GM12878 (cell line): ENCODE data around the gene PERM1. TPM values are rescaled to one million over a fixed set of nuclear protein-coding genes. Genes with fewer than 3 reads are reported as not detected.

ENCODE experiments used
- ATAC-seq: fragments of 200-7000 bp; cut with Tn5 transposase; 3 replicates; pipeline ENCODE4 v1.9.1; 2020; ENCODE audit warnings: mild to moderate bottlenecking, moderate library complexity
- BruUV-seq: library from RNA; stranded (reverse); fragments of 400-500 nt; replicated peaks from 2 replicates; lab custom pipeline; 2021; lab: Mats Ljungman, UMichigan
- CTCF ChIA-PET: fragments of 300-600 bp; sonication (Branson Sonifier 250); formaldehyde crosslinking; extraction: SDS; loops from one replicate; lab custom pipeline; 2021; ENCODE audit warnings: inconsistent platforms; lab: Yijun Ruan, JAX
- POLR2A ChIA-PET: fragments of 350-600 bp; formaldehyde crosslinking; extraction: SDS; loops from one replicate; lab custom pipeline; 2021; ENCODE audit warnings: inconsistent platforms; lab: Charles Lee
- RAD21 ChIA-PET: fragments of 300-600 bp; sonication (Branson Sonifier 250); formaldehyde crosslinking; loops from one replicate; lab custom pipeline; 2023; ENCODE audit warnings: antibody characterized with exemption; ENCODE audit not compliant: unreplicated experiment; lab: Charles Lee
- SMC1A ChIA-PET: fragments of 300-600 bp; sonication (Branson Sonifier 250); formaldehyde crosslinking; loops from one replicate; lab custom pipeline; 2023; ENCODE audit not compliant: unreplicated experiment, uncharacterized antibody; lab: Charles Lee
- DNase-seq: peaks from one replicate; pipeline ENCODE4 v3.0.0-alpha.2; 2011; ENCODE audit warnings: low read depth, low spot score
- FAIRE-seq: peaks from 3 replicates; lab custom pipeline; 2011; peaks lifted over from hg19 to GRCh38; lab: Jason Lieb, UNC
- H2AFZ ChIP-seq: 2 replicates; pipeline ENCODE4 v1.6.0; 2011; ENCODE audit warnings: low read depth, low read length, control low read depth; ENCODE audit not compliant: control insufficient read depth
- H3K27ac ChIP-seq: 2 replicates; pipeline ENCODE4 v1.5.1; 2011; ENCODE audit warnings: control low read depth; ENCODE audit not compliant: control insufficient read depth, insufficient read depth
- H3K27me3 ChIP-seq, 2 experiments: replicated peaks in 1 of 2; 2 replicates each; pipeline versions ENCODE4 v1.6.0 to v1.6.1; 2011; ENCODE audit warnings: low read length in 1 of 2; ENCODE audit not compliant: control insufficient read depth in 2 of 2, insufficient read depth in 2 of 2
- H3K36me3 ChIP-seq, 2 experiments: 2 replicates each; pipeline ENCODE4 v1.5.1; 2011; ENCODE audit warnings: low read length in 1 of 2; ENCODE audit not compliant: control insufficient read depth in 2 of 2, insufficient read depth in 2 of 2
- H3K4me1 ChIP-seq: 2 replicates; pipeline ENCODE4 v1.6.1; 2011; ENCODE audit warnings: mild to moderate bottlenecking, low read length, moderate library complexity, mixed read lengths; ENCODE audit not compliant: control insufficient read depth, insufficient read depth
- H3K4me2 ChIP-seq: 2 replicates; pipeline ENCODE4 v1.6.0; 2011; ENCODE audit warnings: control low read depth; ENCODE audit not compliant: control insufficient read depth, insufficient read depth
- H3K4me3 ChIP-seq: fragments of 200-600 bp; sonication (generic); 2 replicates; pipeline ENCODE4 v1.5.1; 2016
- H3K79me2 ChIP-seq: 2 replicates; pipeline ENCODE4 v1.6.0; 2011; ENCODE audit warnings: low read length; ENCODE audit not compliant: control insufficient read depth, insufficient read depth
- H3K9ac ChIP-seq: 2 replicates; pipeline ENCODE4 v1.8.0; 2011; ENCODE audit warnings: low read length, control low read depth, mixed read lengths; ENCODE audit not compliant: control insufficient read depth, insufficient read depth
- H3K9me3 ChIP-seq: replicated peaks from 3 replicates; pipeline ENCODE4 v1.5.1; 2011; ENCODE audit warnings: mild to moderate bottlenecking, low read length; ENCODE audit not compliant: control insufficient read depth, insufficient read depth
- H4K20me1 ChIP-seq: 2 replicates; pipeline ENCODE4 v1.6.0; 2011; ENCODE audit not compliant: control insufficient read depth, insufficient read depth
- CEBPB ChIP-seq, 2 experiments: fragments of 150-350 bp in 1 of 2; IDR thresholded peaks; 2 replicates each; pipeline ENCODE4 v1.6.1; 2012 to 2014; ENCODE audit warnings: low read depth in 2 of 2, low read length in 2 of 2, borderline replicate concordance in 1 of 2, inconsistent platforms in 1 of 2
- POLR2AphosphoS5 ChIP-seq: IDR thresholded peaks from 2 replicates; pipeline ENCODE4 v1.6.1; 2011; ENCODE audit warnings: mild to moderate bottlenecking, low read length, inconsistent platforms
- SUZ12 ChIP-seq: fragments of 200-600 bp; sonication (generic); IDR thresholded peaks from one replicate; pipeline ENCODE4 v1.6.1; 2018; ENCODE audit warnings: antibody characterized with exemption, mild to moderate bottlenecking; ENCODE audit not compliant: unreplicated experiment
- YBX1 ChIP-seq: fragments of 450-650 bp; IDR thresholded peaks from 2 replicates; pipeline ENCODE4 v1.6.1; 2016; ENCODE audit warnings: antibody characterized with exemption
- WGBS: methylation state at CpG from one replicate; pipeline ENCODE4 v1.1.6; 2016; ENCODE audit warnings: low lambda C conversion rate; ENCODE audit not compliant: insufficient replicate concordance, insufficient coverage; ENCODE audit errors: missing lambda C conversion rate; 5-methylcytosine and 5-hydroxymethylcytosine counted together
- in situ Hi-C: fragments of 300-500 bp; cut with MboI; formaldehyde crosslinking; loops from 9 replicates; pipeline ENCODE4 v1.14.3; 2018; ENCODE audit warnings: mixed read lengths
- intact Hi-C: fragments of 100-400 bp; cut with micrococcal nuclease; formaldehyde crosslinking; loops from one replicate; pipeline ENCODE4 v1.14.2; 2022; ENCODE audit not compliant: unreplicated experiment
- polyA plus RNA-seq, 11 experiments: library from polyadenylated mRNA; depleted of rRNA in 4 of 11; unstranded in 6 of 11; stranded (reverse) in 5 of 11; fragments of >200 nt; fragmentation: Nextera tagmentation in 4 of 11; fragmentation: Illumina TruSeq in 1 of 11; extraction: Ambion mirVana in 4 of 11; extraction: Trizol in 1 of 11; gene quantifications; 1 replicate in 1 of 11; 2 replicates in 10 of 11; pipeline versions ENCODE4 v1.2.1 to v1.2.3, GENCODE V29; 2011 to 2016; ENCODE audit warnings: inconsistent platforms in 2 of 11, missing spikeins in 2 of 11, low read depth in 1 of 11
- total RNA-seq, 4 experiments: library from RNA; depleted of rRNA in 3 of 4; stranded (reverse); fragments of >200 nt in 3 of 4; fragmentation: Illumina TruSeq in 1 of 4; extraction: Trizol in 1 of 4; gene quantifications; 2 replicates each; pipeline versions ENCODE4 v1.2.1 to v1.2.3, GENCODE V29; 2013 to 2021
- TF ChIP-seq, protein P1 (sequence below): fragments of 450-650 bp; formaldehyde crosslinking; IDR thresholded peaks from 2 replicates; pipeline ENCODE4 v1.5.0; 2022; ENCODE audit warnings: mild to moderate bottlenecking, missing genetic modification characterization
- TF ChIP-seq, protein P2 (sequence below): IDR thresholded peaks from 2 replicates; pipeline ENCODE4 v1.6.1; 2012; ENCODE audit warnings: low read depth, low read length, improper control_type of control experiment
- TF ChIP-seq, protein P3 (sequence below): IDR thresholded peaks from 2 replicates; pipeline ENCODE4 v1.6.1; 2012; ENCODE audit warnings: improper control_type of control experiment, low read depth, low read length; ENCODE audit not compliant: insufficient replicate concordance
- TF ChIP-seq, protein P4 (sequence below): IDR thresholded peaks from 2 replicates; pipeline ENCODE4 v1.6.1; 2011; ENCODE audit warnings: low read depth, mild to moderate bottlenecking, low read length, moderate library complexity, borderline replicate concordance; ENCODE audit errors: extremely low read depth
- TF ChIP-seq, protein P5 (sequence below): fragments of 450-650 bp; IDR thresholded peaks from 2 replicates; pipeline ENCODE4 v1.6.1; 2017; ENCODE audit warnings: mild to moderate bottlenecking, moderate library complexity

PERM1 gene
- total and polyA plus RNA-seq, 10 of the 15 experiments (the other 5 are each of a cell fraction or from before 2014, with no cell fraction given) = not detected

DNA sequence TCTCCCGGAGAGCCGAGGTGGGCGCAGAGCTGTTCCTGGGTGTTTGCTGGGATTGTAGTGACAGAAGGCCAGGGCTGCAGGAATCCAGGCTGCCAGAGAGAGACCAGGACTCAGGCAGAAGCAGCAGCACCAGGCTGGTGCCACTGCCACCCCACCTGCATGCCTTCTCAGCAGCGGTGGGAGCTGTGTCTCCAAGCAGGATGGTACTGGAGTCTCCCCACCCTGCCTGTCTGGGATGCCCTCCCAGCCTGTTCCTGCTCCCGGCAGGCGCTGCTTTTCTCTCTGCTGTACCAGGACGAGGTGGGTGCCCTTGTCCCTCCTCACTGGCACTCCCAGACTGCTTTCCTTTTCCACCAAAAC is 22.5 kb upstream of the PERM1 start:
- Histone ChIP-seq H3K79me2 (no peaks in the 10 kb centered on the region), H3K9me3 (peaks cover 2% of the 10 kb centered on the region; the same call in 1 of the 3 replicates), H3K27me3 (peaks cover 0 to 9% of the 10 kb centered on the region in 2 experiments; a peak in 2 of 4 replicates), H3K36me3 (no peaks in the 10 kb centered on the region), H3K27ac (no peak overlapping the region), H2AFZ (no peak overlapping the region), H3K4me2 (no peak overlapping the region), H3K9ac (no peak overlapping the region), H4K20me1 (no peaks in the 10 kb centered on the region), H3K4me1 (peaks cover 26% of the 10 kb centered on the region), H3K4me3 (no peak overlapping the region)
- ChIA-PET RAD21 (no interaction called here), POLR2A (interaction anchor here (1.0 to 5.4 kb wide), 3 partner anchors 9 to 17 kb away, joined by 3 to 22 read pairs (median 6); partner anchors contain the start of genes AGRN and ISG15), SMC1A (no interaction called here), CTCF (interaction anchor here (0.9 to 5.6 kb wide), 3 partner anchors 9 to 21 kb away, joined by 3 to 56 read pairs (median 37); partner anchors contain the start of genes ISG15 and PERM1)
- BruUV-seq = no TSS peak
- FAIRE-seq (no peak), ATAC-seq (no peak), DNase-seq (no peak)
- intact Hi-C loops (no loop called here), in situ Hi-C loops (no loop called here)
- 70% methylated on average over 7 of the region's 7 CpGs for WGBS
- TF ChIP-seq, protein P1, sequence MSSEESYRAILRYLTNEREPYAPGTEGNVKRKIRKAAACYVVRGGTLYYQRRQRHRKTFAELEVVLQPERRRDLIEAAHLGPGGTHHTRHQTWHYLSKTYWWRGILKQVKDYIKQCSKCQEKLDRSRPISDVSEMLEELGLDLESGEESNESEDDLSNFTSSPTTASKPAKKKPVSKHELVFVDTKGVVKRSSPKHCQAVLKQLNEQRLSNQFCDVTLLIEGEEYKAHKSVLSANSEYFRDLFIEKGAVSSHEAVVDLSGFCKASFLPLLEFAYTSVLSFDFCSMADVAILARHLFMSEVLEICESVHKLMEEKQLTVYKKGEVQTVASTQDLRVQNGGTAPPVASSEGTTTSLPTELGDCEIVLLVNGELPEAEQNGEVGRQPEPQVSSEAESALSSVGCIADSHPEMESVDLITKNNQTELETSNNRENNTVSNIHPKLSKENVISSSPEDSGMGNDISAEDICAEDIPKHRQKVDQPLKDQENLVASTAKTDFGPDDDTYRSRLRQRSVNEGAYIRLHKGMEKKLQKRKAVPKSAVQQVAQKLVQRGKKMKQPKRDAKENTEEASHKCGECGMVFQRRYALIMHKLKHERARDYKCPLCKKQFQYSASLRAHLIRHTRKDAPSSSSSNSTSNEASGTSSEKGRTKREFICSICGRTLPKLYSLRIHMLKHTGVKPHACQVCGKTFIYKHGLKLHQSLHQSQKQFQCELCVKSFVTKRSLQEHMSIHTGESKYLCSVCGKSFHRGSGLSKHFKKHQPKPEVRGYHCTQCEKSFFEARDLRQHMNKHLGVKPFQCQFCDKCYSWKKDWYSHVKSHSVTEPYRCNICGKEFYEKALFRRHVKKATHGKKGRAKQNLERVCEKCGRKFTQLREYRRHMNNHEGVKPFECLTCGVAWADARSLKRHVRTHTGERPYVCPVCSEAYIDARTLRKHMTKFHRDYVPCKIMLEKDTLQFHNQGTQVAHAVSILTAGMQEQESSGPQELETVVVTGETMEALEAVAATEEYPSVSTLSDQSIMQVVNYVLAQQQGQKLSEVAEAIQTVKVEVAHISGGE (CRISPR knock-in tag) = no peak
- TF ChIP-seq POLR2AphosphoS5 (no peak), CEBPB (IDR thresholded peaks at IDR 0.05; ENCODE audit: borderline replicate concordance in 1 of 2, low read depth in 2 of 2, low read length in 2 of 2) (no peak), SUZ12 (no peak), YBX1 (no peak)
- TF ChIP-seq, protein P2, sequence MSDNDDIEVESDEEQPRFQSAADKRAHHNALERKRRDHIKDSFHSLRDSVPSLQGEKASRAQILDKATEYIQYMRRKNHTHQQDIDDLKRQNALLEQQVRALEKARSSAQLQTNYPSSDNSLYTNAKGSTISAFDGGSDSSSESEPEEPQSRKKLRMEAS = no peak
- TF ChIP-seq, protein P3, sequence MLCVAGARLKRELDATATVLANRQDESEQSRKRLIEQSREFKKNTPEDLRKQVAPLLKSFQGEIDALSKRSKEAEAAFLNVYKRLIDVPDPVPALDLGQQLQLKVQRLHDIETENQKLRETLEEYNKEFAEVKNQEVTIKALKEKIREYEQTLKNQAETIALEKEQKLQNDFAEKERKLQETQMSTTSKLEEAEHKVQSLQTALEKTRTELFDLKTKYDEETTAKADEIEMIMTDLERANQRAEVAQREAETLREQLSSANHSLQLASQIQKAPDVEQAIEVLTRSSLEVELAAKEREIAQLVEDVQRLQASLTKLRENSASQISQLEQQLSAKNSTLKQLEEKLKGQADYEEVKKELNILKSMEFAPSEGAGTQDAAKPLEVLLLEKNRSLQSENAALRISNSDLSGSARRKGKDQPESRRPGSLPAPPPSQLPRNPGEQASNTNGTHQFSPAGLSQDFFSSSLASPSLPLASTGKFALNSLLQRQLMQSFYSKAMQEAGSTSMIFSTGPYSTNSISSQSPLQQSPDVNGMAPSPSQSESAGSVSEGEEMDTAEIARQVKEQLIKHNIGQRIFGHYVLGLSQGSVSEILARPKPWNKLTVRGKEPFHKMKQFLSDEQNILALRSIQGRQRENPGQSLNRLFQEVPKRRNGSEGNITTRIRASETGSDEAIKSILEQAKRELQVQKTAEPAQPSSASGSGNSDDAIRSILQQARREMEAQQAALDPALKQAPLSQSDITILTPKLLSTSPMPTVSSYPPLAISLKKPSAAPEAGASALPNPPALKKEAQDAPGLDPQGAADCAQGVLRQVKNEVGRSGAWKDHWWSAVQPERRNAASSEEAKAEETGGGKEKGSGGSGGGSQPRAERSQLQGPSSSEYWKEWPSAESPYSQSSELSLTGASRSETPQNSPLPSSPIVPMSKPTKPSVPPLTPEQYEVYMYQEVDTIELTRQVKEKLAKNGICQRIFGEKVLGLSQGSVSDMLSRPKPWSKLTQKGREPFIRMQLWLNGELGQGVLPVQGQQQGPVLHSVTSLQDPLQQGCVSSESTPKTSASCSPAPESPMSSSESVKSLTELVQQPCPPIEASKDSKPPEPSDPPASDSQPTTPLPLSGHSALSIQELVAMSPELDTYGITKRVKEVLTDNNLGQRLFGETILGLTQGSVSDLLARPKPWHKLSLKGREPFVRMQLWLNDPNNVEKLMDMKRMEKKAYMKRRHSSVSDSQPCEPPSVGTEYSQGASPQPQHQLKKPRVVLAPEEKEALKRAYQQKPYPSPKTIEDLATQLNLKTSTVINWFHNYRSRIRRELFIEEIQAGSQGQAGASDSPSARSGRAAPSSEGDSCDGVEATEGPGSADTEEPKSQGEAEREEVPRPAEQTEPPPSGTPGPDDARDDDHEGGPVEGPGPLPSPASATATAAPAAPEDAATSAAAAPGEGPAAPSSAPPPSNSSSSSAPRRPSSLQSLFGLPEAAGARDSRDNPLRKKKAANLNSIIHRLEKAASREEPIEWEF = no peak
- TF ChIP-seq, protein P4, sequence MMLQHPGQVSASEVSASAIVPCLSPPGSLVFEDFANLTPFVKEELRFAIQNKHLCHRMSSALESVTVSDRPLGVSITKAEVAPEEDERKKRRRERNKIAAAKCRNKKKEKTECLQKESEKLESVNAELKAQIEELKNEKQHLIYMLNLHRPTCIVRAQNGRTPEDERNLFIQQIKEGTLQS = no peak
- TF ChIP-seq, protein P5, sequence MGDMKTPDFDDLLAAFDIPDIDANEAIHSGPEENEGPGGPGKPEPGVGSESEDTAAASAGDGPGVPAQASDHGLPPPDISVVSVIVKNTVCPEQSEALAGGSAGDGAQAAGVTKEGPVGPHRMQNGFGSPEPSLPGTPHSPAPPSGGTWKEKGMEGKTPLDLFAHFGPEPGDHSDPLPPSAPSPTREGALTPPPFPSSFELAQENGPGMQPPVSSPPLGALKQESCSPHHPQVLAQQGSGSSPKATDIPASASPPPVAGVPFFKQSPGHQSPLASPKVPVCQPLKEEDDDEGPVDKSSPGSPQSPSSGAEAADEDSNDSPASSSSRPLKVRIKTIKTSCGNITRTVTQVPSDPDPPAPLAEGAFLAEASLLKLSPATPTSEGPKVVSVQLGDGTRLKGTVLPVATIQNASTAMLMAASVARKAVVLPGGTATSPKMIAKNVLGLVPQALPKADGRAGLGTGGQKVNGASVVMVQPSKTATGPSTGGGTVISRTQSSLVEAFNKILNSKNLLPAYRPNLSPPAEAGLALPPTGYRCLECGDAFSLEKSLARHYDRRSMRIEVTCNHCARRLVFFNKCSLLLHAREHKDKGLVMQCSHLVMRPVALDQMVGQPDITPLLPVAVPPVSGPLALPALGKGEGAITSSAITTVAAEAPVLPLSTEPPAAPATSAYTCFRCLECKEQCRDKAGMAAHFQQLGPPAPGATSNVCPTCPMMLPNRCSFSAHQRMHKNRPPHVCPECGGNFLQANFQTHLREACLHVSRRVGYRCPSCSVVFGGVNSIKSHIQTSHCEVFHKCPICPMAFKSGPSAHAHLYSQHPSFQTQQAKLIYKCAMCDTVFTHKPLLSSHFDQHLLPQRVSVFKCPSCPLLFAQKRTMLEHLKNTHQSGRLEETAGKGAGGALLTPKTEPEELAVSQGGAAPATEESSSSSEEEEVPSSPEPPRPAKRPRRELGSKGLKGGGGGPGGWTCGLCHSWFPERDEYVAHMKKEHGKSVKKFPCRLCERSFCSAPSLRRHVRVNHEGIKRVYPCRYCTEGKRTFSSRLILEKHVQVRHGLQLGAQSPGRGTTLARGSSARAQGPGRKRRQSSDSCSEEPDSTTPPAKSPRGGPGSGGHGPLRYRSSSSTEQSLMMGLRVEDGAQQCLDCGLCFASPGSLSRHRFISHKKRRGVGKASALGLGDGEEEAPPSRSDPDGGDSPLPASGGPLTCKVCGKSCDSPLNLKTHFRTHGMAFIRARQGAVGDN = no peak
